Kidney (tissue), 14 donors: ENCODE results near the gene GUK1. TPM values are rescaled to one million over a fixed set of nuclear protein-coding genes. Genes with fewer than 3 reads are reported as not detected.

Experiments used
- DNase-seq, 5 donors: peaks; one replicate each; pipeline ENCODE4 v3.0.0-alpha.2; 2013 to 2020
- FAIRE-seq: peaks from 2 replicates; lab custom pipeline; 2012; peaks lifted over from hg19 to GRCh38; lab: Jason Lieb, UNC
- H3K27ac ChIP-seq, 2 donors: one replicate each; pipeline ENCODE4 v1.7.0; 2013; ENCODE audit warnings: low read depth in 2 of 2, low read length in 2 of 2, inconsistent platforms in 1 of 2
- H3K27me3 ChIP-seq: one replicate; pipeline ENCODE4 v1.7.1; 2013; ENCODE audit warnings: low read length, inconsistent platforms; ENCODE audit not compliant: control insufficient read depth, insufficient read depth
- H3K36me3 ChIP-seq, 3 donors: one replicate each; pipeline versions ENCODE4 v1.7.0 to v1.7.1; 2013; ENCODE audit warnings: low read length in 3 of 3, control low read depth in 1 of 3, inconsistent platforms in 1 of 3; ENCODE audit not compliant: insufficient read depth in 3 of 3, control insufficient read depth in 2 of 3
- H3K4me1 ChIP-seq, 3 donors: one replicate each; pipeline versions ENCODE4 v1.7.0 to v1.7.1; 2013; ENCODE audit warnings: low read length in 3 of 3, inconsistent platforms in 1 of 3, low read depth in 1 of 3; ENCODE audit not compliant: control insufficient read depth in 2 of 3, insufficient read depth in 2 of 3
- H3K4me3 ChIP-seq, 3 donors: one replicate each; pipeline versions ENCODE4 v1.7.0 to v1.8.1; 2013; ENCODE audit warnings: low read length in 3 of 3, control low read depth in 1 of 3, inconsistent platforms in 1 of 3
- H3K9ac ChIP-seq, 3 donors: one replicate each; pipeline versions ENCODE4 v1.7.0 to v1.7.1; 2013; ENCODE audit warnings: low read length in 3 of 3, control low read depth in 1 of 3, inconsistent platforms in 1 of 3
- H3K9me3 ChIP-seq, 3 donors: one replicate each; pipeline versions ENCODE4 v1.7.0 to v1.7.1; 2013; ENCODE audit warnings: low read length in 3 of 3, control low read depth in 1 of 3, inconsistent platforms in 1 of 3; ENCODE audit not compliant: control insufficient read depth in 2 of 3, insufficient read depth in 1 of 3
- intact Hi-C: fragments of 100-400 bp; cut with DNase I; formaldehyde crosslinking; loops from one replicate; pipeline ENCODE4 v1.11.1; 2022
- polyA plus RNA-seq: library from polyadenylated mRNA; stranded (reverse); fragments of 350-450 nt; fragmentation: Illumina TruSeq; extraction: RNeasy Lipid Tissue Mini Kit (QIAGEN cat#74804); gene quantifications from one replicate; pipeline ENCODE4 v1.2.3, GENCODE V29; 2014; ENCODE audit warnings: low read depth, low replicate concordance; ENCODE audit not compliant: insufficient read depth
- total RNA-seq: library from RNA; stranded (reverse); fragmentation: NEBNext Ultra II Directional; extraction: Animal tissue kit (Norgen Biotek cat#: 25700); gene quantifications from one replicate; pipeline ENCODE4 v1.2.1, GENCODE V29; 2021
- TF ChIP-seq, protein P1 (sequence below): IDR thresholded peaks from 3 replicates; pipeline ENCODE4 v1.5.1; 2012; ENCODE audit warnings: mild to moderate bottlenecking, moderate library complexity, borderline replicate concordance; ENCODE audit not compliant: insufficient read depth; ENCODE audit errors: extremely low read depth
- donor health status: control.
- donor health status: control.
- donor health status: control.
- donor health status: control.
- donor health status: control.
- donor health status: DM: yes; HTN: yes; CAD: no.
- donor health status: Normal renal cell carcinoma (clear cell type).

The GUK1 gene
- total and polyA plus RNA-seq, 2 donors from 2014 or later = 221 to 410 TPM

DNA sequence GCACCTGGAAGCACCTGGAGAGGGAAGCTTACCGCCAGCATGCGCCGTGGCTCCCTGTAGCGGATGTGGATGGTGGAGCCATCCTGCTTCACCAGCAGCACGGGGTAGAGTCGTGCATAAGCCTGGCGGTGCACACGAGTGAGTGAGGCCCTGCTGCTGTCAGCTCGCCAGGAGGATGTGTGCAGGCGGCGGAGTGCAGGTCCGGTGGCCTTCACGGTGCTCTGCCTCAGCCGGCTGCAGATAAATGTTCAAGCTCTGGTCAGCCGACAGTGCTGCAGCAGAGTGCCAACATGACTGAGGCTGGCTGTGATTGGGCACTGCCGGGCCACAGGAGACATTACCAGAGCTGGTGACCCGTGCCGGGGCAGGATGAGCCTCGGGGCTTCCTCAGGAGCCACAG, 32.4 kb upstream of the GUK1 start:
- DNase-seq (peak in 2 of 5 donors; percentile 42 to 79), FAIRE-seq (no peak)
- peaks cover 0 to 11% (median 6%) of the 10 kb centered on the region in 3 donors for H3K36me3 ChIP-seq
- no peak overlapping the region for H3K27ac ChIP-seq
- H3K4me1 ChIP-seq = peaks cover 0 to 22% (median 4%) of the 10 kb centered on the region in 3 donors
- intact Hi-C loops = no loop called here
- H3K4me3 ChIP-seq = no peak overlapping the region
- H3K9me3 ChIP-seq = no peaks in the 10 kb centered on the region
- H3K27me3 ChIP-seq = no peaks in the 10 kb centered on the region
- TF ChIP-seq, protein P1, sequence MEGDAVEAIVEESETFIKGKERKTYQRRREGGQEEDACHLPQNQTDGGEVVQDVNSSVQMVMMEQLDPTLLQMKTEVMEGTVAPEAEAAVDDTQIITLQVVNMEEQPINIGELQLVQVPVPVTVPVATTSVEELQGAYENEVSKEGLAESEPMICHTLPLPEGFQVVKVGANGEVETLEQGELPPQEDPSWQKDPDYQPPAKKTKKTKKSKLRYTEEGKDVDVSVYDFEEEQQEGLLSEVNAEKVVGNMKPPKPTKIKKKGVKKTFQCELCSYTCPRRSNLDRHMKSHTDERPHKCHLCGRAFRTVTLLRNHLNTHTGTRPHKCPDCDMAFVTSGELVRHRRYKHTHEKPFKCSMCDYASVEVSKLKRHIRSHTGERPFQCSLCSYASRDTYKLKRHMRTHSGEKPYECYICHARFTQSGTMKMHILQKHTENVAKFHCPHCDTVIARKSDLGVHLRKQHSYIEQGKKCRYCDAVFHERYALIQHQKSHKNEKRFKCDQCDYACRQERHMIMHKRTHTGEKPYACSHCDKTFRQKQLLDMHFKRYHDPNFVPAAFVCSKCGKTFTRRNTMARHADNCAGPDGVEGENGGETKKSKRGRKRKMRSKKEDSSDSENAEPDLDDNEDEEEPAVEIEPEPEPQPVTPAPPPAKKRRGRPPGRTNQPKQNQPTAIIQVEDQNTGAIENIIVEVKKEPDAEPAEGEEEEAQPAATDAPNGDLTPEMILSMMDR = no peak
- H3K9ac ChIP-seq = no peak overlapping the region

DNA sequence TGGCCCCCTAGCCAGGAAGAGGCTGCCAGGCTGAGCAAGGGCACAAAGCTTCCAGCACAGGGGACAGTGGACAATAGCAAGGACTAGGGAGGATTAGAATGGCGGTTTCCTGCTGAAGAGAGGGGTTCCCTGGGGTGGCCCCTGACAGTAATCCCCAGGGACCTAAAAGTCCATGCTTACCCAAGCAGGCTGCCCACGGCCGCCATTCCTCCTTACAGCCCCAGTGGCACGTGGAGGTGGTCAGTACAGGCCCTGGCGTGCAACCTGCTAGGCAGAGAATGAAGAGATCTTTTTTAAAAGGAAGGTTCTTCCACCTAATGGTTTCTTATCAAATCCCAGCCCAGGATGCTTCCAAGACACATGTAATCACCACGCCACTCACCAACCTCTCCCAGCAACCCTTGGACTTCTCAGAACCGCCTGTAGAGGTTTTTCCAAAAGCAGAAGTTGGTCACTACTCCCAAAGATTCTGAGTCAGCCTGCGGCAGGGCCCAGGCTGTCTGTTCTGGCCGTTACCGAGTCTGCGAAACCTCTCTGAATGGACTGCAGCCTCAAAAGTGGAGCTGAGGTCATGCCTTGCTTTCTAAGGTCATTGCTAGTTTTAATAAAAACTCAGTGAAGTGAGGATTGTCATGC, 31.9 kb upstream of the GUK1 start:
- Histone ChIP-seq H3K9ac (peak overlapping the region; percentile 82 to 99 (median 98)), H3K4me3 (peak overlapping the region; percentile 84 to 96 (median 94)), H3K27me3 (no peaks in the 10 kb centered on the region), H3K36me3 (peaks cover 0 to 11% (median 6%) of the 10 kb centered on the region in 3 donors), H3K4me1 (peaks cover 0 to 22% (median 4%) of the 10 kb centered on the region in 3 donors), H3K9me3 (no peaks in the 10 kb centered on the region), H3K27ac (no peak overlapping the region)
- intact Hi-C loops = no loop called here
- FAIRE-seq (no peak), DNase-seq (peak in 2 of 5 donors; percentile 44 to 66)
- TF ChIP-seq, protein P1 = no peak

DNA sequence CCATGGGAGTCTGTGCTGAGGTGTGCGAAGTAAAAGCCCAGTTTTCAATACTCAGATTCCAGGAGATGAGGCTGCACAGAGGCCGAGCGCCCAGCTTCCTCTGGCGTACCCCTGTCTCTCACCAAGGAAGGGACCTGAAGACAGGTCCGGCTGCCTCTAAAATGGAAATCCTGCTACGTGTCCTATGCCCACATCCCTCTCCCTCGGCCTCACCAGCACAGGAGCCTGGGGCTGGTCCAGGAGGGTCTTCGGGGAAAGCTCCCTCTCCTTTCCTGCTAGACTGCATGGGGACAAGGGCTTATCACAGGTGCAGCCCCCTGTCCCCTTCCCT, 31.4 kb upstream of the GUK1 start:
- Histone ChIP-seq H3K36me3 (peaks cover 0 to 11% (median 6%) of the 10 kb centered on the region in 3 donors), H3K4me1 (peaks cover 0 to 20% (median 4%) of the 10 kb centered on the region in 3 donors), H3K27ac (peak overlapping the region; percentile 84 to 97), H3K9me3 (no peaks in the 10 kb centered on the region), H3K27me3 (no peaks in the 10 kb centered on the region), H3K9ac (peak overlapping the region; percentile 82 to 99 (median 98)), H3K4me3 (peak overlapping the region; percentile 84 to 96 (median 94))
- intact Hi-C loops = no loop called here
- no peak for FAIRE-seq
- DNase-seq = no peak
- TF ChIP-seq, protein P1 = no peak
